ENCODE measurements around the gene ABCF1. TPM values are rescaled to one million over a fixed set of nuclear protein-coding genes. Genes with fewer than 3 reads are reported as not detected.

Gene ABCF1
- total and polyA plus RNA-seq, 2 donors (not counting 1 experiment from before 2014, with no cell fraction given), result 35.5 to 49.2 TPM

DNA sequence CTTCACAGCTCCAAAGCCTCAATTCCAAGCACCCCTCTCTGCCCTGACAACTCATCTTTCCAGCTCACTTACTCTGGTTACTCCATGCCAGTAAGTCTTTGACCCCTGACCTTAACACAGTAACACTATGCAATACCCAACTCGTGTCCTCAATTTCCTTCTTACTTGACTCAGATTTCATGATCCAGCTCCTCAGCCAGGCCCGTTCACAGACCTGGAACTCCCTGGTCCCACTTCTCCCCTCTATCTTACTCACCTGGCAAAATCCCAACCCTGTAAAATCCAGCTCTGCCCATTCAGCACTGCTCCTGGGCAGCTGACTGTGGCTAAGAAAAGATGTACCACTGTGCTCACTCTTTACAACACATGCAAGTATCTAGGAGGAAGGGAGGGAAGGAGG lies 22.9 kb upstream of the ABCF1 start:
- no peak overlapping the region for H3K4me3 ChIP-seq (replicated peaks in 1 of 4; ENCODE audit: control extremely low read depth in 1 of 4, insufficient read depth in 1 of 4, low read depth in 3 of 4, low read length in 4 of 4)
- no peaks in the 10 kb centered on the region for H3K9me3 ChIP-seq (ENCODE audit: control insufficient read depth, insufficient read depth, low read depth, low read length)
- H3K4me1 ChIP-seq (ENCODE audit: control insufficient read depth, extremely low read depth, insufficient read depth, low read length), result no peaks in the 10 kb centered on the region
- peaks cover 28% of the 10 kb centered on the region for H3K36me3 ChIP-seq (ENCODE audit: control insufficient read depth, insufficient read depth, low read length)
- H3K9ac ChIP-seq (ENCODE audit: insufficient read depth, low read length), result no peak overlapping the region
- no peak overlapping the region for H2AFZ ChIP-seq (ENCODE audit: low read length)
- H3K4me2 ChIP-seq (ENCODE audit: extremely low read depth, insufficient read depth, low read length), result no peak overlapping the region
- H3K79me2 ChIP-seq (ENCODE audit: control insufficient read depth, insufficient read depth, low read length), result no peaks in the 10 kb centered on the region
- DNase-seq (ENCODE audit: low read depth in 2 of 2), result peak; percentile 4 to 88
- peak overlapping the region; percentile 36 for H3K27ac ChIP-seq (ENCODE audit: insufficient read depth, low read length)
- no peaks in the 10 kb centered on the region for H4K20me1 ChIP-seq (ENCODE audit: control insufficient read depth, extremely low read depth, insufficient read depth, low read length)
- H3K27me3 ChIP-seq (ENCODE audit: control insufficient read depth, insufficient read depth, low read length), result no peaks in the 10 kb centered on the region
- TF ChIP-seq, protein P1, sequence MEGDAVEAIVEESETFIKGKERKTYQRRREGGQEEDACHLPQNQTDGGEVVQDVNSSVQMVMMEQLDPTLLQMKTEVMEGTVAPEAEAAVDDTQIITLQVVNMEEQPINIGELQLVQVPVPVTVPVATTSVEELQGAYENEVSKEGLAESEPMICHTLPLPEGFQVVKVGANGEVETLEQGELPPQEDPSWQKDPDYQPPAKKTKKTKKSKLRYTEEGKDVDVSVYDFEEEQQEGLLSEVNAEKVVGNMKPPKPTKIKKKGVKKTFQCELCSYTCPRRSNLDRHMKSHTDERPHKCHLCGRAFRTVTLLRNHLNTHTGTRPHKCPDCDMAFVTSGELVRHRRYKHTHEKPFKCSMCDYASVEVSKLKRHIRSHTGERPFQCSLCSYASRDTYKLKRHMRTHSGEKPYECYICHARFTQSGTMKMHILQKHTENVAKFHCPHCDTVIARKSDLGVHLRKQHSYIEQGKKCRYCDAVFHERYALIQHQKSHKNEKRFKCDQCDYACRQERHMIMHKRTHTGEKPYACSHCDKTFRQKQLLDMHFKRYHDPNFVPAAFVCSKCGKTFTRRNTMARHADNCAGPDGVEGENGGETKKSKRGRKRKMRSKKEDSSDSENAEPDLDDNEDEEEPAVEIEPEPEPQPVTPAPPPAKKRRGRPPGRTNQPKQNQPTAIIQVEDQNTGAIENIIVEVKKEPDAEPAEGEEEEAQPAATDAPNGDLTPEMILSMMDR (conservative IDR thresholded peaks at IDR 0.05 in 1 of 2, IDR thresholded peaks at IDR 0.05 in 1 of 2; ENCODE audit: low read depth in 1 of 2, low read length in 2 of 2), result no peak
- TF ChIP-seq EZH2 (IDR thresholded peaks at IDR 0.05; ENCODE audit: low read length, missing control alignments), result no peak

DNA sequence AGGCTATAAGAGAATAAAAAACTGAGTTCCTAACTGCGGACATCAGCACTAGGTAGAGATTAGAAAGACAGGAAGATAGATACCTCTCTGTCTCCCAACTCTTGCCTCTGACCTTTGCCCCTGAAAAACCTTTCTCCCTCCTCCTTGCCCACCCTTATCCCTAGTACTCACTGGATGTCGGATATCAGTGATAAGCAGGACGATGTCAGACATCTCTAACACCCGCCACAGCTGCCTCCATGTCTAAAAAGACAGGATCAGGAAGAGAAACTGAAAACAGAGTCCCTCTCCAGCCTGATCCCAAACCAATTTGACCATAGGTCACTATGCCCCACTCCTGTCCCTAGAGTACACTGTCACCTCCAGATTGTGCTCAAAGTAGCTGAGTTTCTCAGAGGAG lies 16.8 kb upstream of the ABCF1 start:
- H3K36me3 ChIP-seq (ENCODE audit: control insufficient read depth, insufficient read depth, low read length), result peaks cover 18% of the 10 kb centered on the region
- DNase-seq (ENCODE audit: low read depth in 2 of 2), result no peak
- TF ChIP-seq EZH2 (IDR thresholded peaks at IDR 0.05; ENCODE audit: low read length, missing control alignments), result no peak
- TF ChIP-seq, protein P1 (conservative IDR thresholded peaks at IDR 0.05 in 1 of 2, IDR thresholded peaks at IDR 0.05 in 1 of 2; ENCODE audit: low read depth in 1 of 2, low read length in 2 of 2), result no peak
- H4K20me1 ChIP-seq (ENCODE audit: control insufficient read depth, extremely low read depth, insufficient read depth, low read length), result no peaks in the 10 kb centered on the region
- H2AFZ ChIP-seq (ENCODE audit: low read length), result no peak overlapping the region
- H3K27me3 ChIP-seq (ENCODE audit: control insufficient read depth, insufficient read depth, low read length), result no peaks in the 10 kb centered on the region
- H3K4me1 ChIP-seq (ENCODE audit: control insufficient read depth, extremely low read depth, insufficient read depth, low read length), result no peaks in the 10 kb centered on the region
- H3K9me3 ChIP-seq (ENCODE audit: control insufficient read depth, insufficient read depth, low read depth, low read length), result no peaks in the 10 kb centered on the region
- no peak overlapping the region for H3K9ac ChIP-seq (ENCODE audit: insufficient read depth, low read length)
- peaks cover 16% of the 10 kb centered on the region for H3K79me2 ChIP-seq (ENCODE audit: control insufficient read depth, insufficient read depth, low read length)
- H3K4me2 ChIP-seq (ENCODE audit: extremely low read depth, insufficient read depth, low read length), result peak overlapping the region; percentile 82
- peak overlapping the region in 2 of 4 experiments; percentile 95 to 100 for H3K4me3 ChIP-seq (replicated peaks in 1 of 4; ENCODE audit: control extremely low read depth in 1 of 4, insufficient read depth in 1 of 4, low read depth in 3 of 4, low read length in 4 of 4)
- no peak overlapping the region for H3K27ac ChIP-seq (ENCODE audit: insufficient read depth, low read length)

DNA sequence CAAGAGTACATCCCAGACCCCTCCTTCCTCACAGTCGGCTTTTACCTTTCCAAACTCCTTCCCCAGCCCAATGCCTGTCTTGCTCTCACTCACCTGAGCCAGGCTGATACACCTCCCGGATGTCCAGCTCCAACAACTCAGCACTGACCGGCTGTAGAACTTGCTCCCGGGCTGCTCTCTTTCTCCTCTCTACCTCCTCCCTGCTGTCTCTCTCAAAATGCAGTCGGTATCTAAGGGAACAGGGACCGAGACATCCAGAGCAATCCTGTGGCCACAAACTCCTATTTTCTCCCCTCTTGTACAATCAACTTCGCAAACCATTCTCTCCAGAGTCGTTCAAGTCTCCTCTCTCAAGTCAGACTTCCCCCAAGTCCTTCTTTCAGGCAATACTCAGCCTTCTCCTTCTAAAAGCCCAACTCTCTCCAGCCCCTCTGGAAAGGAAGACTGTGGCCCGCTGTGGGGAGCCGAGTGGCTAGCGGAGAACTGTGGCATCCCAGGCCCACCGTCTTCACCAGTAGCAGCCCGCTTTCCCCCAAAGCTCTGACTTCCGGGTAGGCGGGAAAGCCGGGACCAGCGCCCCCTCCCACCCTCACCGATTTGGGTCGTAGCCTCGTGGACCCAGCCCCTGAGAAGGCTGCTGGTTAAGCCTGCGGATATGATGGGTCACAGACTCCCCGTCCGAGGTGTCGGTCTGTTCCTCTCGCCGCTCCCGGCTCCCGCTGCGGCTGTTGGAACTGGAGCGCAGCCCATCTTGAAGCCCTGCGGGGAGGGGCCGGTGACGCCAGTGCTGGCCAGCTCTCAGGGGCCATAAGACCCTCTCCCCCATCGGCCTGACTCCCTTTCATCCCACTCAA lies 16.1 kb upstream of the ABCF1 start:
- peak; percentile 44 for DNase-seq (ENCODE audit: low read depth in 2 of 2)
- H3K27ac ChIP-seq (ENCODE audit: insufficient read depth, low read length), result peak overlapping the region; percentile 99
- H4K20me1 ChIP-seq (ENCODE audit: control insufficient read depth, extremely low read depth, insufficient read depth, low read length), result no peaks in the 10 kb centered on the region
- H3K4me2 ChIP-seq (ENCODE audit: extremely low read depth, insufficient read depth, low read length), result peak overlapping the region; percentile 82
- H3K36me3 ChIP-seq (ENCODE audit: control insufficient read depth, insufficient read depth, low read length), result peaks cover 18% of the 10 kb centered on the region
- H3K27me3 ChIP-seq (ENCODE audit: control insufficient read depth, insufficient read depth, low read length), result no peaks in the 10 kb centered on the region
- H3K4me3 ChIP-seq (replicated peaks in 1 of 4; ENCODE audit: control extremely low read depth in 1 of 4, insufficient read depth in 1 of 4, low read depth in 3 of 4, low read length in 4 of 4), result peak overlapping the region; percentile 89 to 100 (median 93)
- H3K9ac ChIP-seq (ENCODE audit: insufficient read depth, low read length), result peak overlapping the region; percentile 98
- H3K4me1 ChIP-seq (ENCODE audit: control insufficient read depth, extremely low read depth, insufficient read depth, low read length), result no peaks in the 10 kb centered on the region
- H2AFZ ChIP-seq (ENCODE audit: low read length), result peak overlapping the region; percentile 85
- TF ChIP-seq, protein P1 (conservative IDR thresholded peaks at IDR 0.05 in 1 of 2, IDR thresholded peaks at IDR 0.05 in 1 of 2; ENCODE audit: low read depth in 1 of 2, low read length in 2 of 2), result no peak
- TF ChIP-seq EZH2 (IDR thresholded peaks at IDR 0.05; ENCODE audit: low read length, missing control alignments), result no peak
- H3K9me3 ChIP-seq (ENCODE audit: control insufficient read depth, insufficient read depth, low read depth, low read length), result no peaks in the 10 kb centered on the region
- peaks cover 16% of the 10 kb centered on the region for H3K79me2 ChIP-seq (ENCODE audit: control insufficient read depth, insufficient read depth, low read length)
